K562 (cell line): ENCODE measurements around the gene DALRD3. TPM values are rescaled to one million over a fixed set of nuclear protein-coding genes. Genes with fewer than 3 reads are reported as not detected.

Experiments used
- CBFA2T2 ChIP-seq: fragments of 450-650 bp; conservative IDR thresholded peaks from 2 replicates; pipeline ENCODE4 v1.6.1; 2017; ENCODE audit warnings: mild to moderate bottlenecking
- COPS2 ChIP-seq: fragments of 450-650 bp; conservative IDR thresholded peaks from 2 replicates; pipeline ENCODE4 v1.6.1; 2016; ENCODE audit warnings: mild to moderate bottlenecking, moderate library complexity
- CREB1 ChIP-seq, 2 experiments: sonication (generic) in 1 of 2; formaldehyde crosslinking in 1 of 2; IDR thresholded peaks; 2 replicates each; pipeline versions ENCODE4 v1.6.1 to v1.8.0; 2012 to 2022; ENCODE audit warnings: inconsistent platforms in 1 of 2, mild to moderate bottlenecking in 1 of 2, missing genetic modification reagents in 1 of 2, moderate library complexity in 1 of 2
- HDAC3 ChIP-seq: fragments of 450-650 bp; IDR thresholded peaks from 2 replicates; pipeline ENCODE4 v1.6.1; 2018; ENCODE audit warnings: borderline replicate concordance, mild to moderate bottlenecking, moderate library complexity; ENCODE audit not compliant: partially characterized antibody
- HMG20B ChIP-seq: fragments of 250-450 bp; sonication (Bioruptor Pico); IDR thresholded peaks from 2 replicates; pipeline ENCODE4 v1.5.0; 2021; ENCODE audit warnings: mild to moderate bottlenecking
- MAZ ChIP-seq, 2 experiments: fragments of 450-650 bp in 1 of 2; sonication (generic) in 1 of 2; formaldehyde crosslinking; IDR thresholded peaks in 1 of 2; conservative IDR thresholded peaks in 1 of 2; 2 replicates each; pipeline versions ENCODE4 v1.4.0 to v1.5.0; 2020; ENCODE audit warnings: mild to moderate bottlenecking in 1 of 2, missing genetic modification reagents in 1 of 2
- MECOM ChIP-seq: fragments of 250-450 bp; sonication (Bioruptor Pico); IDR thresholded peaks from 2 replicates; pipeline ENCODE4 v1.8.0; 2022; ENCODE audit warnings: inconsistent platforms
- NCOA4 ChIP-seq: fragments of 450-650 bp; IDR thresholded peaks from 2 replicates; pipeline ENCODE4 v1.6.1; 2018; ENCODE audit warnings: mild to moderate bottlenecking; ENCODE audit not compliant: partially characterized antibody
- NCOA6 ChIP-seq: fragments of 450-650 bp; IDR thresholded peaks from 2 replicates; pipeline ENCODE4 v1.6.1; 2017; ENCODE audit warnings: mild to moderate bottlenecking
- NEUROD1 ChIP-seq: fragments of 150-350 bp; IDR thresholded peaks from 2 replicates; pipeline ENCODE4 v1.6.1; 2014; ENCODE audit warnings: borderline replicate concordance, low read length, low read depth; ENCODE audit not compliant: partially characterized antibody
- NFIC ChIP-seq: fragments of 450-650 bp; IDR thresholded peaks from 2 replicates; pipeline ENCODE4 v1.6.1; 2017; ENCODE audit warnings: mild to moderate bottlenecking, inconsistent platforms
- OTX1 ChIP-seq: fragments of 450-650 bp; formaldehyde crosslinking; IDR thresholded peaks from 2 replicates; pipeline ENCODE4 v1.4.0; 2022; ENCODE audit warnings: mild to moderate bottlenecking
- RCOR1 ChIP-seq, 2 experiments: IDR thresholded peaks; 2 replicates each; pipeline ENCODE4 v1.6.1; 2012; ENCODE audit warnings: low read depth in 2 of 2, low read length in 2 of 2, borderline replicate concordance in 1 of 2, improper control_type of control experiment in 1 of 2
- SAFB2 ChIP-seq: fragments of 200-400 bp; formaldehyde crosslinking; IDR thresholded peaks from 2 replicates; pipeline ENCODE4 v1.6.1; 2018; ENCODE audit warnings: borderline replicate concordance, low read length, low read depth, moderate library complexity; ENCODE audit not compliant: severe bottlenecking
- SAP30 ChIP-seq: fragments of 200-600 bp; sonication (generic); IDR thresholded peaks from 2 replicates; pipeline ENCODE4 v1.6.1; 2012; ENCODE audit warnings: borderline replicate concordance, low read depth, mild to moderate bottlenecking, moderate library complexity, low read length, control low read depth, inconsistent platforms; ENCODE audit not compliant: insufficient read depth, poor library complexity, severe bottlenecking
- TAF9B ChIP-seq: fragments of 450-650 bp; IDR thresholded peaks from 2 replicates; pipeline ENCODE4 v1.6.1; 2018; ENCODE audit warnings: mild to moderate bottlenecking; ENCODE audit not compliant: partially characterized antibody
- TAL1 ChIP-seq: fragments of 450-650 bp; IDR thresholded peaks from 2 replicates; pipeline ENCODE4 v1.6.1; 2016; ENCODE audit warnings: mild to moderate bottlenecking
- TBL1XR1 ChIP-seq, 2 experiments: IDR thresholded peaks; 2 replicates each; pipeline ENCODE4 v1.6.1; 2012; ENCODE audit warnings: improper control_type of control experiment in 2 of 2, low read length in 2 of 2, mild to moderate bottlenecking in 1 of 2
- TRIM28 ChIP-seq: fragments of 450-650 bp; IDR thresholded peaks from 2 replicates; pipeline ENCODE4 v1.6.1; 2017
- ZBTB1 ChIP-seq: sonication (generic); formaldehyde crosslinking; IDR thresholded peaks from 2 replicates; pipeline ENCODE4 v1.8.1; 2023; ENCODE audit warnings: missing genetic modification reagents, low read depth, mild to moderate bottlenecking, borderline replicate concordance
- ZNF140 ChIP-seq: fragments of 250-450 bp; sonication (Bioruptor Pico); IDR thresholded peaks from 2 replicates; pipeline ENCODE4 v1.8.0; 2021; ENCODE audit warnings: moderate library complexity, mild to moderate bottlenecking, inconsistent platforms
- ZNF354B ChIP-seq: fragments of 250-450 bp; sonication (Bioruptor Pico); IDR thresholded peaks from 2 replicates; pipeline ENCODE4 v1.4.0; 2020
- ZNF41 ChIP-seq: fragments of 250-450 bp; sonication (Bioruptor Pico); conservative IDR thresholded peaks from 2 replicates; pipeline ENCODE4 v1.4.0; 2020; ENCODE audit warnings: mild to moderate bottlenecking
- ZNF589 ChIP-seq: fragments of 200-800 bp; sonication (Bioruptor generic); IDR thresholded peaks from 2 replicates; pipeline ENCODE4 v1.6.1; 2016; ENCODE audit warnings: low read depth, missing genetic modification characterization, missing compliant biosample characterization
- ZNF778 ChIP-seq: fragments of 450-650 bp; formaldehyde crosslinking; IDR thresholded peaks from 2 replicates; pipeline ENCODE4 v1.4.0; 2020; ENCODE audit warnings: mild to moderate bottlenecking, moderate library complexity
- ZNF830 ChIP-seq: fragments of 250-450 bp; sonication (Bioruptor Pico); IDR thresholded peaks from 2 replicates; pipeline ENCODE4 v1.5.0; 2021; ENCODE audit warnings: mild to moderate bottlenecking
- polyA plus RNA-seq, 8 experiments: library from polyadenylated mRNA; depleted of rRNA in 4 of 8; stranded (reverse) in 5 of 8; unstranded in 3 of 8; fragments of >200 nt; fragmentation: Nextera tagmentation in 2 of 8; fragmentation: Illumina TruSeq in 1 of 8; extraction: Ambion mirVana in 2 of 8; extraction: Trizol in 1 of 8; gene quantifications; 2 replicates each; pipeline versions ENCODE4 v1.2.1 to v1.2.3, GENCODE V29; 2011 to 2014; ENCODE audit warnings: inconsistent platforms in 1 of 8, missing spikeins in 1 of 8
- total RNA-seq, 7 experiments: library from RNA; depleted of rRNA in 6 of 7; stranded (reverse); fragments of >200 nt in 6 of 7; fragmentation: Illumina TruSeq in 2 of 7; extraction: Trizol in 2 of 7; gene quantifications; 2 replicates each; pipeline versions ENCODE4 v1.2.1 to v1.2.3, GENCODE V29; 2011 to 2021; ENCODE audit warnings: low replicate concordance in 1 of 7
- TF ChIP-seq, protein P1 (sequence below): sonication (generic); IDR thresholded peaks from 2 replicates; pipeline ENCODE4 v1.6.1; 2016

Gene DALRD3
- total and polyA plus RNA-seq, 9 of the 15 experiments (the other 6 are each of a cell fraction or from before 2014, with no cell fraction given): 6.6 to 31.3 (median 14.4) TPM

DNA sequence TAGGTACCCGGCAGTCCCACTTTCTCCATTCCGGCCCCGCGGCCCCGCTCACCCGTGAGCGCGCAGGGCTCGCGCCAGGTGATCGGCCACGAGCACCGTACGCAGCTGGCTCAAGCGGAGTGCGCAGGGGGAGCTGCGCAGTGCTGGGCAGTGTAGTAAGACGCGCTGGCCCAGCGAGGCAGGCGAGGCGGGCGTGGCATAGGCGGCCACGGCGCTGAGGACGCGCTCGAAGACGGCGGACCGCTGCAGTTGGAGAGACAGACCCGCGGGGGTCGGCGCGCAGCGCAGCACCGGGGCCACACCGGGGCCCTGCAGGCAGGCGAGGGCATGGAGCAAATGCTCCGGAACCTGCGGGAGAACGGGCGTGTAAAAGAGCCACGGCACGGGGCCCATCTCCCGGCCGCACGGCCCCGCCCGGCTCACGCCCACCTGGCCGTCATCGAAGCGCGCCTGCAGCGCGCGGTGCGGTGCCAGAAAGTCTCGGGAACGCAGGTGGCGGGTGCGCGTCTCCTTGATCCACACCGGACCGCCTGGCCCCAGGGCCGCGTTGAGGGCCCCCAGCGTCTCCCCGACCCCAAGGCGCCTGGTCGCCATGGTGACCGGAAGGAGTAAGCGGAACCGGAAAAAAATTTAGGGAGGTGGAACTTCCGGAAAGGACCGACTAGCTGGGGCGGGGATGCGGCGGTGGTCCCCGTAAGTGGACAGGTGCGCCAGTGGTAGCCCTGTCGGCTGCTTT lies at the start of gene DALRD3 (continued):
- TF ChIP-seq ZNF830 (CRISPR knock-in tag): peak; percentile 74
- TF ChIP-seq ZNF140: no peak
- TF ChIP-seq NCOA4: no peak
- TF ChIP-seq COPS2: no peak
- no peak for TF ChIP-seq NFIC
- no peak for TF ChIP-seq CBFA2T2
- no peak for TF ChIP-seq SAFB2
- TF ChIP-seq ZNF778: no peak
- TF ChIP-seq HMG20B (CRISPR knock-in tag): no peak
- TF ChIP-seq CREB1 (IDR thresholded peaks at IDR 0.05): peak; percentile 93
- peak; percentile 93 for TF ChIP-seq CREB1 (CRISPR knock-in tag; IDR thresholded peaks at IDR 0.05)
- no peak for TF ChIP-seq TBL1XR1 (IDR thresholded peaks at IDR 0.05; ENCODE audit: low read length in 2 of 2)
- no peak for TF ChIP-seq TRIM28
- no peak for TF ChIP-seq TAL1
- TF ChIP-seq ZBTB1 (CRISPR knock-in tag): no peak
- TF ChIP-seq TAF9B: no peak
- no peak for TF ChIP-seq MECOM
- no peak for TF ChIP-seq NEUROD1
- TF ChIP-seq HDAC3: no peak
- no peak for TF ChIP-seq ZNF41 (CRISPR knock-in tag)
- TF ChIP-seq, protein P1, sequence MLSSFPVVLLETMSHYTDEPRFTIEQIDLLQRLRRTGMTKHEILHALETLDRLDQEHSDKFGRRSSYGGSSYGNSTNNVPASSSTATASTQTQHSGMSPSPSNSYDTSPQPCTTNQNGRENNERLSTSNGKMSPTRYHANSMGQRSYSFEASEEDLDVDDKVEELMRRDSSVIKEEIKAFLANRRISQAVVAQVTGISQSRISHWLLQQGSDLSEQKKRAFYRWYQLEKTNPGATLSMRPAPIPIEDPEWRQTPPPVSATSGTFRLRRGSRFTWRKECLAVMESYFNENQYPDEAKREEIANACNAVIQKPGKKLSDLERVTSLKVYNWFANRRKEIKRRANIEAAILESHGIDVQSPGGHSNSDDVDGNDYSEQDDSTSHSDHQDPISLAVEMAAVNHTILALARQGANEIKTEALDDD: no peak
- no peak for TF ChIP-seq NCOA6
- no peak for TF ChIP-seq ZNF354B (CRISPR knock-in tag)
- TF ChIP-seq SAP30: peak; percentile 68
- TF ChIP-seq ZNF589 (CRISPR knock-in tag): no peak
- TF ChIP-seq MAZ (CRISPR knock-in tag; conservative IDR thresholded peaks at IDR 0.05 in 1 of 2, IDR thresholded peaks at IDR 0.05 in 1 of 2): peak in 1 of 2 experiments; percentile 43; a peak in 3 of 4 replicates
- TF ChIP-seq RCOR1 (IDR thresholded peaks at IDR 0.05; ENCODE audit: borderline replicate concordance in 1 of 2, low read depth in 2 of 2, low read length in 2 of 2): no peak
- TF ChIP-seq OTX1: no peak
